GM12892 (cell line): ENCODE measurements around the gene BIVM.

ENCODE experiments used
- DNase-seq: peaks from one replicate; pipeline ENCODE4 v3.0.0; 2011; ENCODE audit not compliant: insufficient read length
- FAIRE-seq: peaks from 2 replicates; lab custom pipeline; 2011; peaks lifted over from hg19 to GRCh38; lab: Jason Lieb, UNC
- POLR2A ChIP-seq: IDR thresholded peaks from 2 replicates; pipeline ENCODE4 v1.6.1; 2011; ENCODE audit warnings: low read depth, low read length, control low read depth
- POLR2AphosphoS5 ChIP-seq: IDR thresholded peaks from 2 replicates; pipeline ENCODE4 v1.6.1; 2011; ENCODE audit warnings: low read depth, low read length, control low read depth
- TAF1 ChIP-seq: IDR thresholded peaks from 2 replicates; pipeline ENCODE4 v1.6.1; 2011; ENCODE audit warnings: low read depth, mild to moderate bottlenecking, control low read depth, low read length, borderline replicate concordance

The BIVM gene

DNA sequence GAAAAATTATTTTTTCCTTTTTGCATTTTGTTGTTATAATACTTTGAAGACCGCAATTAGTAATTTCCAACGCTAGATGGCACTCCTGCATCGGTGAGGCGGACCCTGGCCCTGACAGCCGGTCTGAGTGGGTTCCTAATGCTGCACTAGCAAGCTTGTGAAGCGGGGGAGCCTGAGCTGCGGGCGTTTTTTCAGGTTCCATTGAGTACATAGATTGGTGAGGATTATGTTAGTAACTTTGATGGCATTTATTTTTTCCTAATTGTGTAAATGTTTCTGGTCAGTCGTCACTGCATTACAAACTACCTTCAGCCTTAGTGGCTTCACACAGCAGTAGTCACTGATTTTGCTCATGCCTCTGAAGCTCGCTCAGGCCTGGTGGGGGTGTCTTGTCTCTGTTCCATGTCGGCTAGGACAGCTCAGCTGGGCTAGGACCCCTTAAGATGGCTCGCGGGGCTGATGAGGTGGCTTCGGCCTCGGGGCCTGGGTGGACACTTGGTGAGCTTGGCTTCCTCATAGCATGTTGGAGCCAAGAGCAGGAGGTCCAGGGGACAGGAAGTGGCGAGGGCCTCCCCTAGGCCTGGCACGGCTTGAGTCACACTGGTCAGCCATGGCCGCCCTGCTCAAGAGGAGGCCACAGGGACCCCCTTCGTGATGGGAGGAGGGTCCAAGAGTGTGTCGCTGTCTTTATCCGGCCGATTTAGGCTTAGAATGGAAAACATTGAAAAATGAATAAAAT lies 71.9 kb downstream of the BIVM start:
- peak; percentile 86 for FAIRE-seq
- DNase-seq = peak; percentile 38

GRCh38 chr13:102872131-102872530 lies 73.2 kb downstream of the BIVM start:
- DNase-seq (no peak), FAIRE-seq (no peak)
- TF ChIP-seq POLR2AphosphoS5 (no peak), POLR2A (no peak), TAF1 (no peak)

More for the DNA sequence above, 71.9 kb downstream of the BIVM start:
- TF ChIP-seq POLR2A (no peak), TAF1 (no peak), POLR2AphosphoS5 (no peak)

DNA sequence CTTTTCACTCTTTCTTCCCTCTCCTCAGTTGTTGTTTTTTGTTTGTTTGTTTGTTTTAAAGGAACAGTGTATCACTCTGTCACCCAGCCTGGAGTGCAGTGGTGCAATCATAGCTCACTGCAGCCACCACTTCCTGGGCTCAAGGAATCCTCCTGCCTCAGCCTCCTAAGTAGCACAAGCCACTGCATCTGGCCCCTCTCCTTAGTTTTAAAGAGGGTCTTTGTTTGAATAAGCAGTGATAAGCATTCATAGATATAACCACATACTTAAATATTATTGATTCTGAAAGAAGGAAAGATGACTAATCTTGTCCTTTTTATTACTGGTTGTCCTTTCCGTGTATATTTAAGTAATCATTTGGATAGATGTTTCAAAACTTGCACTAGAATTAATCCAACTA lies 73.6 kb downstream of the BIVM start:
- TF ChIP-seq TAF1 (no peak), POLR2AphosphoS5 (no peak), POLR2A (no peak)
- FAIRE-seq = no peak
- no peak for DNase-seq

DNA sequence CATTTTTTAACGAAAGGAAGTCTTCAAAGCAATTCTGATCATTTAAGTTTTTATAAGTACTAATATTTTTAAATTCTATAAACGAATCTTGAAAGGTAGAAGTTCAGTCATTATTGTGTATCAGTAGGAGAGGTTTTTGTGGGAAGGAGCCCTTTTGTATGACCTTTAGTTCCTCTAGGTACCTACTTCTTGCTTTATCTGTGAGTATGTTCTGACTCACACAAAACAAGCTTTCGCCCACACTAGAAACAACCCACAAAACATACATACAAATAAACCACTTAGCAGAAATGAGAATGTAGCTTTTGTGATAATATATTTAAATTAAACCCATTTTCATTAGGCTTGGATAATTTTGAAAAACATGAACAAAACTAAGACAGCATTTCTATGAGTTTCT lies 74.7 kb downstream of the BIVM start:
- no peak for DNase-seq
- TF ChIP-seq POLR2AphosphoS5 (no peak), TAF1 (no peak), POLR2A (no peak)
- FAIRE-seq = no peak

DNA sequence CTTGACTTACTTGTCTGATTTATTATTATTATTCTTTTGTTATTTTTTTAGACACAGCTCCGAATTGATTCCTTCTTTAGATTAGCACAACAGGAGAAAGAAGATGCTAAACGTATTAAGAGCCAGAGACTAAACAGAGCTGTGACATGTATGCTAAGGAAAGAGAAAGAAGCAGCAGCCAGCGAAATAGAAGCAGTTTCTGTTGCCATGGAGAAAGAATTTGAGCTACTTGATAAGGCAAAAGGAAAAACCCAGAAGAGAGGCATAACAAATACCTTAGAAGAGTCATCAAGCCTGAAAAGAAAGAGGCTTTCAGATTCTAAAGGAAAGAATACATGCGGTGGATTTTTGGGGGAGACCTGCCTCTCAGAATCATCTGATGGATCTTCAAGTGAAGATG lies 76.3 kb downstream of the BIVM start:
- FAIRE-seq = no peak
- TF ChIP-seq POLR2AphosphoS5 = no peak
- no peak for TF ChIP-seq TAF1
- no peak for TF ChIP-seq POLR2A
- DNase-seq = no peak

DNA sequence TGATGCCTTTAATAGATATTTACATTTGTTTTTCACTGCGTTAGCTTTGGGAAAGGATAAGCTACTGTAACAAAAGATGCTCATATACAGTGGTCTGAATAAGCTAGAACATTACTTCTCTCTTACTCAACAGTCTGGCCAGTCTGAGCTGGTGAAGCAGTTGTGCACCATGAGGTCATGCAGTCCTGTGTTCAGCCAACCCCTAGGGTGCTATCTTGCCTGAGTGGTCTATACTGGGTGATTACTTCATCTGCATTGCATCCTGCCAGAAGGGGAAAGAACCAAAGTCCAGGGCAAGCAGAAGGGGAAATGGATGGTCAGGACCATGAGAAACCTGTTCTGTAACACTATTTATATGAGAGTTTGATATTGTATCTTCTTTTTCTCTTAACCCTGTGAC lies 78.4 kb downstream of the BIVM start:
- no peak for DNase-seq
- TF ChIP-seq POLR2A (no peak), POLR2AphosphoS5 (no peak), TAF1 (no peak)
- FAIRE-seq = no peak

DNA sequence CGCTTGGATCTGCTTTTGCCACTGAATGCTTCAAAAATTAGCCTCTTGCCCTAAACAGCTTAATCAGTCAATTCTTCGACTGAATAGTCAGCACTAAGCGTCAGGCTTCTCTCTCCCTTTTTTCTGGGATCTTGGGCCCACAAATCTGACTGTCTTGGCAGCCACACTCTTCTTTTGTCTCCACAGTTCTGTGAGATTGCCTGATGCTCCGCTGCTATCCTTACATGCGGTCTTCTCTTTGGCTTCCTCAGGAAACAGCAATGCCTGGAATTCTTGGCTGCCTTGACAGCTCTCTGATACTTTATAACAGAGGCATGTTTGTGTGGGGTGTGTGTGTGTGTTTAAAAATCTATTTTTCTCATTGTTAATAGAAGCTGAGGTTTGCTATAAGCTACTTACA lies 79.6 kb downstream of the BIVM start:
- DNase-seq (no peak), FAIRE-seq (no peak)
- no peak for TF ChIP-seq TAF1
- TF ChIP-seq POLR2A = no peak
- no peak for TF ChIP-seq POLR2AphosphoS5

DNA sequence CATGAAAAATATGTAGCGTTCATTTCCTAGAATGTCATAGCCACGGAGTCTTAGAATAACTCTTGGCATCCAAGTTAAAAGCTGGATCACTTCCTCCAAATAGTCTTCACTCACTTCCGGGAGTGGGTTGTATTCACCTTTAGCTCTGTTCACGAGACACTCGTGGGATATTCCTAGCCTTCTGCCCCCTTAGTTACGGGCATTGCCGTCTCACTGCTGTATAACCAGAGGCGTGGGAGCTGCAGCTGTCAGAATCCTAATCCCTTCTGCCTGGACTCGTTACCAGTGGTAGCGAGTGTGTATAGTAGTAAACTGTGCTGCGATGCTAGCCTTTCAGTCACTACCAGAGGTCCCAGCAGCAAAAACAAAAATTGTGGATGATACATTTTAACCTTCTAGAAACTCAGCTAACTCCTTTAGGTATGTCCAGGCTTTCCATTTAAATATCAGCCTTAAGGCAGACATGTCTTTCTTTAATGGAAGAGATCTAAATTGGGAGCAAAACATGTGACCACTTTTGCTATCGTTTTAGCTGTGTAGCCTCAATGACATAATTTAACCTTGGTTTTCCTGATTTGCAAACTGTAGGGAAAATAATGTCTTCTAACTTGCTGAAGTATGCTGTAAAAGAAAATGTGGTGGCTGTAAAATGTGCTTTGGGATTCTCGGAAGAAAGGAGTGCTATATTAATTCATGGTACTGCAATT lies 81.0 kb downstream of the BIVM start:
- no peak for FAIRE-seq
- TF ChIP-seq POLR2AphosphoS5 (no peak), POLR2A (no peak), TAF1 (no peak)
- no peak for DNase-seq

DNA sequence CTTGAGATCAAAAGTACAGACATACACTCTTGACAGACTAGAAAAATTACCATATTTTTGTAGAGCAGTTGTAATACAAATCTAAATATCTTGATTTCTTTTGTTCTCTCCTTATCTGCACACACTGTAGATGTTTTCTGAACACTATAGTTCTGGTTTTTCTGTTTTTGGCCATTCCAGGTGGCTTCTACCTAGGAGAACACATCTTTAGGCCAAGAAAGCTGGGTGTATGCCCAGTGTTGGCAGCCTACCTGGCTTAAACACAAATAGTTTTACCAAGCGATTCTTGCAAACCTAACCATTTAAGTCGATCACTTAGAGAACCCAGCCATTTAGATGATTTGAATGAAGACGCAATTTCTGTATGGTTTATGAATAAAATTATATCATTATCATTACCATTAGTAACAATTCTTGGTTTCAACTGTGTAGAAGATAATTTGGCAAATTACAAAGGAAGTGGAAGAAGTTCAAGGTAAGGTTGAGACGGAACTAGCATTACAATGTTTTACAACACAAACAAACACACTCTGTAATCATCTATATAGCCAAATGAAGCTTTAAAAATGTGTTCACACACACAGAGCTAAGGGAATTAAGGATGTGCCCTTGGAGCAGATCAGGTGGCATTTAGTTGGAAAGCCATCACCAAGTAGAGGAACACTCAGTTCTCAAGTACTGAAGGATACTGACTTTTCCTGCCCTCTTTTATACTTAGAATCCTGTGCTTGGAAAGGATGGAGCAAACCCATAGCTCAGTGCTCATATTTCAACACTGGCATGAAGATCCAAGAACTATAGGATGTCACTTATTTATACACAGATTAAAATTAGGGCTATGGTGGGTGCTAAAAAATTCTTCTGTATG lies 83.1 kb downstream of the BIVM start:
- FAIRE-seq (no peak), DNase-seq (no peak)
- TF ChIP-seq POLR2AphosphoS5 = no peak
- no peak for TF ChIP-seq TAF1
- TF ChIP-seq POLR2A = no peak
